Ascending aorta (tissue), 2 donors: Measurements from ENCODE around the gene PDE3A. TPM values are rescaled to one million over a fixed set of nuclear protein-coding genes. Genes with fewer than 3 reads are reported as not detected.
A peak's percentile ranks its signal among the peaks of the same experiment; 100 is the strongest.

Experiments used
- DNase-seq, 2 donors: peaks; one replicate each; pipeline ENCODE4 v3.0.0-alpha.2; 2019; ENCODE audit warnings: low spot score in 2 of 2
- H3K27ac ChIP-seq, 2 donors: fragments of 200-600 bp; sonication (generic); one replicate each; pipeline ENCODE4 v1.5.1; 2016 to 2017; ENCODE audit warnings: mild to moderate bottlenecking in 1 of 2
- H3K27me3 ChIP-seq: fragments of 200-600 bp; sonication (generic); one replicate; pipeline ENCODE4 v1.5.1; 2017
- H3K36me3 ChIP-seq, 2 donors: fragments of 200-600 bp; sonication (generic); one replicate each; pipeline ENCODE4 v1.5.1; 2016
- H3K4me1 ChIP-seq, 2 donors: fragments of 200-600 bp; sonication (generic); one replicate each; pipeline ENCODE4 v1.5.1; 2016 to 2017; ENCODE audit warnings: mild to moderate bottlenecking in 1 of 2
- H3K4me3 ChIP-seq, 2 donors: fragments of 200-600 bp; sonication (generic); one replicate each; pipeline ENCODE4 v1.5.1; 2016 to 2017; ENCODE audit warnings: mild to moderate bottlenecking in 1 of 2
- H3K9me3 ChIP-seq, 2 donors: fragments of 200-600 bp; sonication (generic); one replicate each; pipeline ENCODE4 v1.5.1; 2016
- intact Hi-C: fragments of 100-400 bp; cut with DNase I; formaldehyde crosslinking; loops from one replicate; pipeline ENCODE4 v1.15.1; 2023
- total RNA-seq: library from RNA; depleted of rRNA; stranded (reverse); fragments of >200 nt; gene quantifications from one replicate; pipeline ENCODE4 v1.1.0, GENCODE V29; 2016
- TF ChIP-seq, protein P1 (sequence below), 3 experiments: fragments of 200-600 bp in 2 of 3; fragments of 450-650 bp in 1 of 3; sonication (generic) in 2 of 3; IDR thresholded peaks; one replicate each; pipeline ENCODE4 v1.5.1; 2016 to 2019; ENCODE audit warnings: antibody characterized with exemption in 3 of 3, mild to moderate bottlenecking in 1 of 3, moderate library complexity in 1 of 3

Gene PDE3A
- total RNA-seq, 1 donor from 2014 or later: 33.7 TPM

DNA sequence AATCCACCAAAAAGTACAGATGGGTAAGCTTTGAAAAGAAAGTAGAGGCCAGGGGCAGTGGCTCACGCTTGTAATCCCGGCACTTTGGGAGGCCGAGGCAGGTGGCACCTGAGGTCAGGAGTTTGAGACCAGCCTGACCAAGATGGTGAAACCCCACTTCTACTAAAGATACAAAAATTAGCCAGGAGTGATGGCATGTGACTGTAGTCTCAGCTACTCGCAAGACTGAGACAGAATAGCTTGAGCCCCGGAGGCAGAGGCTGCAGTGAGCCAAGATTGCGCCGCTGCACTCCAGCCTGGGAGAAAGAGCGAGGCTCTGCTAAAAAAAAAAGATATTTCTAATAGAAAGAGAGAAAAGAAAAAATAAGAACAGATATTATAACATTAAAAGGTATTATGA, 192.6 kb downstream of the PDE3A start:
- intact Hi-C loops: no loop called here
- H3K9me3 ChIP-seq: no peaks in the 10 kb centered on the region
- no peaks in the 10 kb centered on the region for H3K27me3 ChIP-seq
- H3K4me1 ChIP-seq: peaks cover 0 to 17% of the 10 kb centered on the region in 2 donors
- DNase-seq: peak in 1 of 2 donors; percentile 63
- TF ChIP-seq, protein P1, sequence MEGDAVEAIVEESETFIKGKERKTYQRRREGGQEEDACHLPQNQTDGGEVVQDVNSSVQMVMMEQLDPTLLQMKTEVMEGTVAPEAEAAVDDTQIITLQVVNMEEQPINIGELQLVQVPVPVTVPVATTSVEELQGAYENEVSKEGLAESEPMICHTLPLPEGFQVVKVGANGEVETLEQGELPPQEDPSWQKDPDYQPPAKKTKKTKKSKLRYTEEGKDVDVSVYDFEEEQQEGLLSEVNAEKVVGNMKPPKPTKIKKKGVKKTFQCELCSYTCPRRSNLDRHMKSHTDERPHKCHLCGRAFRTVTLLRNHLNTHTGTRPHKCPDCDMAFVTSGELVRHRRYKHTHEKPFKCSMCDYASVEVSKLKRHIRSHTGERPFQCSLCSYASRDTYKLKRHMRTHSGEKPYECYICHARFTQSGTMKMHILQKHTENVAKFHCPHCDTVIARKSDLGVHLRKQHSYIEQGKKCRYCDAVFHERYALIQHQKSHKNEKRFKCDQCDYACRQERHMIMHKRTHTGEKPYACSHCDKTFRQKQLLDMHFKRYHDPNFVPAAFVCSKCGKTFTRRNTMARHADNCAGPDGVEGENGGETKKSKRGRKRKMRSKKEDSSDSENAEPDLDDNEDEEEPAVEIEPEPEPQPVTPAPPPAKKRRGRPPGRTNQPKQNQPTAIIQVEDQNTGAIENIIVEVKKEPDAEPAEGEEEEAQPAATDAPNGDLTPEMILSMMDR (IDR thresholded peaks at IDR 0.05): no peak
- peak overlapping the region; percentile 4 to 55 for H3K4me3 ChIP-seq
- H3K27ac ChIP-seq: peak overlapping the region; percentile 74 to 83
- no peaks in the 10 kb centered on the region for H3K36me3 ChIP-seq

DNA sequence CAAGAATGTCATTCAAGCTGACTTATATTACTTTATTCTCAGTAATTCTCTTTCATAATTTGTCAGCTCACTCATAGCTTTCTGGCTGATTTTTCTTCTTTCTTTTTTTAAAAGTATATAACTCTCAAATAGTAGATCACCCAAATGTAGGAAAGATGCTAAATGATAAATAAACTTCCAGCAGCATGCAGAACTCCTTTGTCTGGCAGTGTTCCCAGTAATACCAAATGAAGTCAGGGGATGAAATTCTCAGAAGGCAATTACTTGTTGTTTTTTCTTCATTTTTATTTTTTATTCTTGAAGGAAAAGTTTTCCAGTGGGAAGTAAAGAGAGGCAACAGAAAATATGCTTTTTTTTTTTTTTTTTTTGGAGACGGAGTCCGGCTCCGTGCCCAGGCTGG, 193.5 kb downstream of the PDE3A start:
- no peak for DNase-seq
- Histone ChIP-seq H3K4me3 (peak overlapping the region in 1 of 2 donors; percentile 55), H3K27ac (peak overlapping the region; percentile 30 to 83), H3K36me3 (no peaks in the 10 kb centered on the region), H3K27me3 (no peaks in the 10 kb centered on the region), H3K9me3 (no peaks in the 10 kb centered on the region), H3K4me1 (peaks cover 0 to 23% of the 10 kb centered on the region in 2 donors)
- intact Hi-C loops: no loop called here
- TF ChIP-seq, protein P1 (IDR thresholded peaks at IDR 0.05): no peak

DNA sequence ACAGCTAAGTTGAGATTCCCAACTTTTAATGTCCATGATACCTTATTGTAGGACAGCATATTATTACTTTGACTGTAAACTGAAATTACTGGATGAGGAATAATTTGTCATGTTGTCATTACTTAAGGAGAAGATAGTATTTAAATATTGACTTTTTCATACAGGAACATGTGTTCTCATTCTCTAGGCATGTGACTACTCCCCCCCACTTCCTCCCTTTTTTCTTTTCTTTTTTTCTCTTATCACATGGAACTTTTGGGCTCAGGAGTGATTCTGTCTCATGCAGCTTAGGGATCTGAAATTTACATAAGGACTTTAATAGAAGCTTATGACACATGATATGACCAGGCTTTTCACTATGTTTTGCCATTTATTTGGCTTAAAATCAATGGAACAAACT, 199.1 kb downstream of the PDE3A start:
- peak overlapping the region in 1 of 2 donors; percentile 83 for H3K27ac ChIP-seq
- intact Hi-C loops: no loop called here
- peaks cover 0 to 30% of the 10 kb centered on the region in 2 donors for H3K4me1 ChIP-seq

DNA sequence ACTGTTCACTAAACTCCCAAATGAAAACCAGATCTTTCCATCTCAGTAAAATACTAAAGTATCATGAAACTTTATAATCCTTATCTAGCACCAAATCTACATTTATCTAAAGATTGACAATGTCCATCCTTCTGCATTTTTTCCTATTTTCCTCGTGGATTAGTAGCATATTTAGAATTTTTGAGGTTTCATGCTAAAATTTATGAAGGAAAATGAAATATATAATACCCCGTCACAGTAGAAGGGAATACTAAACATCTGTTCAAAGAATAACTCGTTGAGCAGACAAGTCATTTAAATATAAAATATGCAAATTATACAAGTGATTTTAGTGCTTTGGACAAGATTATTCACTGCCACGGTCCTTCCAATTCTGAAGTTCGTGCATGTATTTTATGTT, 204.1 kb downstream of the PDE3A start:
- Histone ChIP-seq H3K27me3 (no peaks in the 10 kb centered on the region), H3K4me1 (peaks cover 0 to 13% of the 10 kb centered on the region in 2 donors), H3K4me3 (no peak overlapping the region), H3K9me3 (no peaks in the 10 kb centered on the region), H3K27ac (peak overlapping the region in 1 of 2 donors; percentile 26), H3K36me3 (no peaks in the 10 kb centered on the region)
- TF ChIP-seq, protein P1 (IDR thresholded peaks at IDR 0.05): no peak
- no peak for DNase-seq
- intact Hi-C loops: no loop called here

More for the DNA sequence above, 199.1 kb downstream of the PDE3A start:
- TF ChIP-seq, protein P1 (IDR thresholded peaks at IDR 0.05): no peak
- Histone ChIP-seq H3K4me3 (no peak overlapping the region), H3K27me3 (no peaks in the 10 kb centered on the region), H3K36me3 (no peaks in the 10 kb centered on the region), H3K9me3 (no peaks in the 10 kb centered on the region)
- DNase-seq: no peak

DNA sequence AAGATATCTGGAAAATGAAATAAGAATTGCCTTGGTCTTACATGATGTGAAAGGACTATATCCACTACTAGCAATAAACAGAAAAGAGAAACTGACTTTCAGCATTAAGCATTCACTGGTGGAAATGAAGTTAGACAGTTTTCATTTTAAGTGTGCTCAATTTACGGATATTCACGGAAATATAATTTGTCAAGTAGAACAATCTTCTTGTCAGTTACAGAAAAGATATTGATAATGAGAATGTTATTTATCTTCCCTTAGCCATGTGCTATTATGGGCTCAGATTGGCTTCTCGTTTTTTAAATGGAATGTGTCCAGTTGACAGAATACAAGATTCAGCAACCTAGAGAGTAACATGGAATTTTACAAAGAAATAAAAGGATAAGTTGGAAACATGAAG, 208.2 kb downstream of the PDE3A start:
- intact Hi-C loops: no loop called here
- DNase-seq: no peak
- no peak overlapping the region for H3K27ac ChIP-seq
- peaks cover 0 to 6% of the 10 kb centered on the region in 2 donors for H3K4me1 ChIP-seq
- no peak overlapping the region for H3K4me3 ChIP-seq
- H3K9me3 ChIP-seq: no peaks in the 10 kb centered on the region
- TF ChIP-seq, protein P1 (IDR thresholded peaks at IDR 0.05): no peak
- H3K36me3 ChIP-seq: no peaks in the 10 kb centered on the region
- H3K27me3 ChIP-seq: no peaks in the 10 kb centered on the region

DNA sequence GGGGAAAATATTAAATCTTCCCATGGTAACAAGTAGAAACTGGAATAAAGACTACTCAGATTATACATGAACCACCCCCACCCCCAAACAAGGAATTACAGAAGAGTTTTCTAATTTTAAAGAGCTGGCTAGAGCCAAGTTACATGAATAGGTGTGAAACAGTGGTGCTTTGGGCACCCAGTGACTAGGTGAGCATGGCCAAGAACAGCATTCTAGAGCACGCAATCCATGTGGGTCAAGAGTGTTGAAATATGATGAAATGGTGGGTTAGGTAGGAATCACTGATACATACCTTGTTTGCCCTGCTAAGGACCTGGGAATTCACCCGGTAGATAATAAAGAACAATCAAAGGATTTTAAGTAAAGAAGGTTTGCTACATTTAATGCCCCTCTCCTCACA, 208.7 kb downstream of the PDE3A start:
- Histone ChIP-seq H3K36me3 (no peaks in the 10 kb centered on the region), H3K27ac (no peak overlapping the region), H3K4me1 (peaks cover 0 to 6% of the 10 kb centered on the region in 2 donors), H3K9me3 (no peaks in the 10 kb centered on the region), H3K27me3 (no peaks in the 10 kb centered on the region), H3K4me3 (no peak overlapping the region)
- intact Hi-C loops: no loop called here
- TF ChIP-seq, protein P1 (IDR thresholded peaks at IDR 0.05): no peak
- no peak for DNase-seq
